H9 (cell line): ENCODE results near the gene CUBN. TPM values are rescaled to one million over a fixed set of nuclear protein-coding genes. Genes with fewer than 3 reads are reported as not detected.

Experiments
- DNase-seq: peaks from one replicate; pipeline ENCODE4 v3.0.0-alpha.2; 2017
- H2AFZ ChIP-seq: one replicate; pipeline ENCODE4 v1.6.1; 2013; ENCODE audit warnings: mild to moderate bottlenecking, low read length, control low read depth, moderate library complexity
- H2AK5ac ChIP-seq: 2 replicates; pipeline ENCODE4 v1.6.1; 2013; ENCODE audit warnings: low read length, control low read depth, mixed read lengths; ENCODE audit not compliant: insufficient read length
- H2BK120ac ChIP-seq: one replicate; pipeline ENCODE4 v1.6.1; 2013; ENCODE audit warnings: low read depth, mild to moderate bottlenecking, low read length, control low read depth, inconsistent platforms; ENCODE audit not compliant: poor library complexity, severe bottlenecking
- H2BK12ac ChIP-seq: 2 replicates; pipeline ENCODE4 v1.6.1; 2013; ENCODE audit warnings: low read length, control low read depth, mixed read lengths, low read depth; ENCODE audit not compliant: insufficient read length
- H2BK15ac ChIP-seq: 2 replicates; pipeline ENCODE4 v1.6.1; 2013; ENCODE audit warnings: low read depth, low read length, control low read depth
- H2BK20ac ChIP-seq: one replicate; pipeline ENCODE4 v1.6.1; 2013; ENCODE audit warnings: low read depth, mild to moderate bottlenecking, low read length, control low read depth, inconsistent platforms; ENCODE audit not compliant: poor library complexity, severe bottlenecking
- H2BK5ac ChIP-seq: 2 replicates; pipeline ENCODE4 v1.6.1; 2013; ENCODE audit warnings: low read length, control low read depth, mixed read lengths; ENCODE audit not compliant: insufficient read length
- H3K14ac ChIP-seq: 2 replicates; pipeline ENCODE4 v1.6.1; 2013; ENCODE audit warnings: low read length, control low read depth; ENCODE audit not compliant: insufficient read depth
- H3K18ac ChIP-seq: 2 replicates; pipeline ENCODE4 v1.6.1; 2013; ENCODE audit warnings: low read depth, mild to moderate bottlenecking, mixed read lengths, low read length, control low read depth; ENCODE audit not compliant: insufficient read length
- H3K23ac ChIP-seq: 2 replicates; pipeline ENCODE4 v1.6.1; 2013; ENCODE audit warnings: low read length, control low read depth, mixed read lengths, low read depth; ENCODE audit not compliant: insufficient read length
- H3K23me2 ChIP-seq: 2 replicates; pipeline ENCODE4 v1.6.1; 2013; ENCODE audit warnings: low read depth, mild to moderate bottlenecking, mixed read lengths, low read length, control low read depth; ENCODE audit not compliant: insufficient read length, poor library complexity, severe bottlenecking
- H3K27ac ChIP-seq: 2 replicates; pipeline ENCODE4 v1.5.1; 2013; ENCODE audit warnings: low read length, control low read depth, mixed read lengths, low read depth; ENCODE audit not compliant: insufficient read length
- H3K27me3 ChIP-seq: 2 replicates; pipeline ENCODE4 v1.6.1; 2013; ENCODE audit warnings: low read length, control low read depth, inconsistent platforms; ENCODE audit not compliant: insufficient read depth
- H3K4ac ChIP-seq: 2 replicates; pipeline ENCODE4 v1.6.1; 2013; ENCODE audit warnings: low read depth, mild to moderate bottlenecking, control low read depth, inconsistent platforms, low read length, moderate library complexity
- H3K4me1 ChIP-seq: 2 replicates; pipeline ENCODE4 v1.6.1; 2013; ENCODE audit warnings: low read length, control low read depth, inconsistent platforms; ENCODE audit not compliant: insufficient read depth
- H3K4me2 ChIP-seq: 2 replicates; pipeline ENCODE4 v1.6.1; 2013; ENCODE audit warnings: low read length, control low read depth, mixed read lengths; ENCODE audit not compliant: insufficient read length, insufficient read depth
- H3K56ac ChIP-seq: 2 replicates; pipeline ENCODE4 v1.6.1; 2013; ENCODE audit warnings: low read depth, mild to moderate bottlenecking, mixed read lengths, low read length, control low read depth; ENCODE audit not compliant: insufficient read length
- H3K79me1 ChIP-seq: 2 replicates; pipeline ENCODE4 v1.6.1; 2013; ENCODE audit warnings: low read depth, mild to moderate bottlenecking, moderate library complexity, low read length, control low read depth, inconsistent platforms; ENCODE audit not compliant: insufficient read depth, poor library complexity, severe bottlenecking
- H3K79me2 ChIP-seq: 2 replicates; pipeline ENCODE4 v1.6.1; 2013; ENCODE audit warnings: low read length, control low read depth, inconsistent platforms; ENCODE audit not compliant: insufficient read depth
- H3K9ac ChIP-seq: 2 replicates; pipeline ENCODE4 v1.6.1; 2013; ENCODE audit warnings: low read length, control low read depth, mixed read lengths; ENCODE audit not compliant: insufficient read length; ENCODE audit errors: extremely low read depth
- H3K9me3 ChIP-seq: one replicate; pipeline ENCODE4 v1.6.1; 2013; ENCODE audit warnings: low read depth, low read length, inconsistent platforms; ENCODE audit not compliant: control insufficient read depth
- H3T11ph ChIP-seq: one replicate; pipeline ENCODE4 v1.6.1; 2013; ENCODE audit warnings: mild to moderate bottlenecking, low read length, control low read depth, inconsistent platforms
- H4K20me1 ChIP-seq: one replicate; pipeline ENCODE4 v1.6.1; 2013; ENCODE audit not compliant: control insufficient read depth, insufficient read length, insufficient read depth
- H4K5ac ChIP-seq: 2 replicates; pipeline ENCODE4 v1.6.1; 2013; ENCODE audit warnings: low read depth, mild to moderate bottlenecking, mixed read lengths, low read length, control low read depth; ENCODE audit not compliant: insufficient read length
- H4K8ac ChIP-seq: replicated peaks from 2 replicates; pipeline ENCODE4 v1.6.1; 2013; ENCODE audit warnings: low read length, control low read depth, mixed read lengths, low read depth; ENCODE audit not compliant: insufficient read length
- H4K91ac ChIP-seq: 2 replicates; pipeline ENCODE4 v1.6.1; 2013; ENCODE audit warnings: low read depth, mild to moderate bottlenecking, moderate library complexity, mixed read lengths, low read length, control low read depth; ENCODE audit not compliant: insufficient read length
- H3K27ac Mint-ChIP-seq, 3 experiments: 2 replicates in 2 of 3; 3 replicates in 1 of 3; pipeline ENCODE4 v1.8.0; 2020 to 2021; ENCODE audit warnings: mixed read lengths in 3 of 3, mild to moderate bottlenecking in 1 of 3, moderate library complexity in 1 of 3
- H3K27me3 Mint-ChIP-seq: 2 replicates; pipeline ENCODE4 v1.8.0; 2021; ENCODE audit warnings: low read depth, mild to moderate bottlenecking, moderate library complexity, mixed read lengths
- H3K36me3 Mint-ChIP-seq, 3 experiments: 2 replicates in 2 of 3; 3 replicates in 1 of 3; pipeline ENCODE4 v1.8.0; 2020 to 2021; ENCODE audit warnings: low read depth in 3 of 3, mixed read lengths in 3 of 3; ENCODE audit not compliant: insufficient read depth in 1 of 3
- H3K4me1 Mint-ChIP-seq, 2 experiments: 2 replicates each; pipeline ENCODE4 v1.8.0; 2020; ENCODE audit warnings: mixed read lengths in 2 of 2
- H3K4me3 Mint-ChIP-seq, 2 experiments: 2 replicates in 1 of 2; 3 replicates in 1 of 2; pipeline ENCODE4 v1.8.0; 2020 to 2021; ENCODE audit warnings: mild to moderate bottlenecking in 2 of 2, mixed read lengths in 2 of 2, moderate library complexity in 1 of 2
- H3K9me3 Mint-ChIP-seq, 2 experiments: 2 replicates in 1 of 2; 3 replicates in 1 of 2; pipeline ENCODE4 v1.8.0; 2020; ENCODE audit warnings: mild to moderate bottlenecking in 2 of 2, mixed read lengths in 2 of 2, moderate library complexity in 1 of 2
- CTCF ChIP-seq: fragments of 200-600 bp; sonication (generic); conservative IDR thresholded peaks from 3 replicates; pipeline ENCODE4 v1.8.0; 2021; ENCODE audit warnings: antibody characterized with exemption, mild to moderate bottlenecking
- WGBS: extraction: QIAGEN DNeasy Blood & Tissue Kit; methylation state at CpG from one replicate; pipeline ENCODE4 v1.1.7; 2013; ENCODE audit warnings: missing lambda C conversion rate, low lambda C conversion rate, mixed read lengths; ENCODE audit not compliant: insufficient read length; ENCODE audit errors: extremely low coverage; 5-methylcytosine and 5-hydroxymethylcytosine counted together
- total RNA-seq: library from RNA; stranded (reverse); gene quantifications from 2 replicates; pipeline ENCODE4 v1.2.1, GENCODE V29; 2021

Gene CUBN
- total RNA-seq, 1 experiment from 2014 or later: 0.26 TPM

GRCh38 chr10:16795410-16796073, 334.1 kb downstream of the CUBN start:
- Histone ChIP-seq H3K9me3 (no peaks in the 10 kb centered on the region), H3K14ac (no peak overlapping the region), H3K4me1 (0 out of 2 replicates have a peak, but pooled peaks cover 2% of the 10 kb centered on the region), H3K18ac (no peak overlapping the region), H3K23me2 (no peaks in the 10 kb centered on the region), H3K79me2 (no peaks in the 10 kb centered on the region; the same call in 1 of the 2 replicates), H2BK20ac (no peak overlapping the region), H3K27ac (no peak overlapping the region), H3K23ac (no peak overlapping the region), H2BK15ac (no peak overlapping the region), H4K20me1 (no peaks in the 10 kb centered on the region), H4K8ac (no peak overlapping the region), H2AFZ (no peak overlapping the region), H3K9ac (no peak overlapping the region), H2BK12ac (no peak overlapping the region), H3K4me2 (no peak overlapping the region), H3K56ac (no peak overlapping the region), H3K27me3 (no peaks in the 10 kb centered on the region), H4K91ac (no peak overlapping the region), H4K5ac (no peak overlapping the region), H2AK5ac (no peak overlapping the region), H3K4ac (no peak overlapping the region), H2BK120ac (no peak overlapping the region), H2BK5ac (no peak overlapping the region), H3T11ph (no peak overlapping the region), H3K79me1 (no peaks in the 10 kb centered on the region)
- no CpG with 5 or more reads among the region's 9 CpGs for WGBS
- H3K4me3 Mint-ChIP-seq: no peak overlapping the region
- peaks cover 9 to 24% (median 15%) of the 10 kb centered on the region in 3 experiments for H3K36me3 Mint-ChIP-seq
- no peak overlapping the region; a peak in 1 of 7 replicates for H3K27ac Mint-ChIP-seq
- DNase-seq: no peak
- H3K27me3 Mint-ChIP-seq: no peaks in the 10 kb centered on the region
- peaks cover 6 to 13% of the 10 kb centered on the region in 2 experiments for H3K9me3 Mint-ChIP-seq
- no peak for TF ChIP-seq CTCF
- peaks cover 6 to 13% of the 10 kb centered on the region in 2 experiments for H3K4me1 Mint-ChIP-seq
